ENCODE data around the gene MAPK13. TPM values are rescaled to one million over a fixed set of nuclear protein-coding genes. Genes with fewer than 3 reads are reported as not detected.

The MAPK13 gene
- total RNA-seq, 6 experiments from 2014 or later: 5.7 to 12.4 (median 6.5) TPM

- TF ChIP-seq CTCF (IDR thresholded peaks at IDR 0.05): peak; percentile 99
- peak overlapping the region; percentile 62 for H3K27ac Mint-ChIP-seq
- H3K4me3 Mint-ChIP-seq: no peak overlapping the region
- H3K36me3 Mint-ChIP-seq (ENCODE audit: low read depth): no peaks in the 10 kb centered on the region; the same call in none of the 2 replicates
- H3K9me3 Mint-ChIP-seq: no peaks in the 10 kb centered on the region
- peak; percentile 46 for DNase-seq
- peaks cover 11% of the 10 kb centered on the region for H3K4me1 Mint-ChIP-seq (ENCODE audit: low read depth)
- peaks cover 1% of the 10 kb centered on the region; the same call in 1 of the 2 replicates for H3K27me3 Mint-ChIP-seq (ENCODE audit: insufficient read depth)
Observed at GRCh38 chr6:36094753-36095496, 35.4 kb upstream of the MAPK13 start.

- Mint-ChIP-seq H3K36me3 (ENCODE audit: low read depth) (no peaks in the 10 kb centered on the region; the same call in none of the 2 replicates), H3K4me1 (ENCODE audit: low read depth) (peaks cover 11% of the 10 kb centered on the region), H3K27ac (peak overlapping the region; percentile 62; the same call in 1 of the 2 replicates), H3K4me3 (no peak overlapping the region), H3K9me3 (no peaks in the 10 kb centered on the region), H3K27me3 (ENCODE audit: insufficient read depth) (peaks cover 1% of the 10 kb centered on the region; the same call in 1 of the 2 replicates)
- DNase-seq: no peak
- peak; percentile 71 for TF ChIP-seq CTCF (IDR thresholded peaks at IDR 0.05)
Observed at GRCh38 chr6:36095497-36096391, 34.6 kb upstream of the MAPK13 start.

GRCh38 chr6:36098253-36098919 is 31.9 kb upstream of the MAPK13 start:
- peaks cover 11% of the 10 kb centered on the region for H3K4me1 Mint-ChIP-seq (ENCODE audit: low read depth)
- no peak overlapping the region for H3K4me3 Mint-ChIP-seq
- H3K36me3 Mint-ChIP-seq (ENCODE audit: low read depth): peaks cover 9% of the 10 kb centered on the region; the same call in 1 of the 2 replicates
- H3K9me3 Mint-ChIP-seq: no peaks in the 10 kb centered on the region
- DNase-seq: no peak
- H3K27me3 Mint-ChIP-seq (ENCODE audit: insufficient read depth): no peaks in the 10 kb centered on the region
- no peak overlapping the region; the same call in 1 of the 2 replicates for H3K27ac Mint-ChIP-seq
- no peak for TF ChIP-seq CTCF (IDR thresholded peaks at IDR 0.05)

- no peak overlapping the region for H3K27ac Mint-ChIP-seq
- no peak for TF ChIP-seq CTCF (IDR thresholded peaks at IDR 0.05)
- H3K4me3 Mint-ChIP-seq: no peak overlapping the region
- H3K9me3 Mint-ChIP-seq: no peaks in the 10 kb centered on the region
- no peak for DNase-seq
- H3K36me3 Mint-ChIP-seq (ENCODE audit: low read depth): peaks cover 13% of the 10 kb centered on the region; the same call in 1 of the 2 replicates
- H3K27me3 Mint-ChIP-seq (ENCODE audit: insufficient read depth): no peaks in the 10 kb centered on the region
- peaks cover 11% of the 10 kb centered on the region for H3K4me1 Mint-ChIP-seq (ENCODE audit: low read depth)
Observed at GRCh38 chr6:36098920-36099647, 31.2 kb upstream of the MAPK13 start.
